ENCODE results near the gene PTPRN2.

The PTPRN2 gene

GRCh38 chr7:158070222-158070920 lies 517.3 kb downstream of the PTPRN2 start:
- Histone ChIP-seq H3K27me3 (ENCODE audit: control insufficient read depth in 5 of 5, insufficient read depth in 4 of 5, low read length in 5 of 5) (peaks cover 0 to 9% (median 0%) of the 10 kb centered on the region in 5 donors), H3K4me1 (ENCODE audit: control insufficient read depth in 5 of 5, insufficient read depth in 5 of 5, low read length in 5 of 5) (peaks cover 0 to 5% (median 0%) of the 10 kb centered on the region in 5 donors), H3K36me3 (ENCODE audit: control insufficient read depth in 5 of 5, insufficient read depth in 5 of 5, low read length in 5 of 5) (no peaks in the 10 kb centered on the region), H3K4me3 (ENCODE audit: low read depth in 1 of 5, low read length in 5 of 5) (no peak overlapping the region), H3K9me3 (ENCODE audit: control insufficient read depth in 5 of 5, low read length in 5 of 5) (no peaks in the 10 kb centered on the region), H3K27ac (ENCODE audit: low read depth, low read length) (no peak overlapping the region), H3K9ac (ENCODE audit: low read length in 5 of 5) (no peak overlapping the region)

DNA sequence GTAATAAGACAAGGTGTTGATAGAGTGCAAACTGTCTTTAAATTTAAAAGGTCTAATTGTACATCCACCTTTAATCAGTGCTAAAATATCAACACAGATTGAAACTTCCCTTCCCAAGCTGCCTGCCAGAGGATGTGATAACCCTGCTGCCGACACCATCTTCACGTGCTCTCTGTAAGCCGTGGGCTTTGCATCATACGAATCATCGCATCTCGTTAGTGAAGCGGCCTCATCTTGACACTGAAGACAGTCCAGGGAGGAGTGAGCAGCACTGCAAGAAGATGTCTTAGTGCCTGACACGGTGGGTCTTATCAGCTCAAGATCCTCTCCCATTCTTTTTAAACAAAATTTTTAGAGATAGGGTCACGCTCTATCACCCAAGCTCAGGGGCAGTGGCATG lies 518.8 kb downstream of the PTPRN2 start:
- H3K36me3 ChIP-seq (ENCODE audit: control insufficient read depth in 5 of 5, insufficient read depth in 5 of 5, low read length in 5 of 5) = no peaks in the 10 kb centered on the region
- peaks cover 0 to 14% (median 0%) of the 10 kb centered on the region in 5 donors for H3K4me1 ChIP-seq (ENCODE audit: control insufficient read depth in 5 of 5, insufficient read depth in 5 of 5, low read length in 5 of 5)
- H3K9me3 ChIP-seq (ENCODE audit: control insufficient read depth in 5 of 5, low read length in 5 of 5) = no peaks in the 10 kb centered on the region
- no peak overlapping the region for H3K27ac ChIP-seq (ENCODE audit: low read depth, low read length)
- H3K9ac ChIP-seq (ENCODE audit: low read length in 5 of 5) = no peak overlapping the region
- H3K4me3 ChIP-seq (ENCODE audit: low read depth in 1 of 5, low read length in 5 of 5) = no peak overlapping the region
- peaks cover 0 to 8% (median 0%) of the 10 kb centered on the region in 5 donors for H3K27me3 ChIP-seq (ENCODE audit: control insufficient read depth in 5 of 5, insufficient read depth in 4 of 5, low read length in 5 of 5)

- Histone ChIP-seq H3K4me3 (ENCODE audit: low read depth in 1 of 5, low read length in 5 of 5) (no peak overlapping the region), H3K4me1 (ENCODE audit: control insufficient read depth in 5 of 5, insufficient read depth in 5 of 5, low read length in 5 of 5) (peaks cover 0 to 14% (median 0%) of the 10 kb centered on the region in 5 donors), H3K27ac (ENCODE audit: low read depth, low read length) (no peak overlapping the region), H3K9ac (ENCODE audit: low read length in 5 of 5) (no peak overlapping the region), H3K27me3 (ENCODE audit: control insufficient read depth in 5 of 5, insufficient read depth in 4 of 5, low read length in 5 of 5) (peaks cover 0 to 8% (median 0%) of the 10 kb centered on the region in 5 donors), H3K36me3 (ENCODE audit: control insufficient read depth in 5 of 5, insufficient read depth in 5 of 5, low read length in 5 of 5) (no peaks in the 10 kb centered on the region), H3K9me3 (ENCODE audit: control insufficient read depth in 5 of 5, low read length in 5 of 5) (no peaks in the 10 kb centered on the region)
Measured at GRCh38 chr7:158067931-158068482, 519.6 kb downstream of the PTPRN2 start.

DNA sequence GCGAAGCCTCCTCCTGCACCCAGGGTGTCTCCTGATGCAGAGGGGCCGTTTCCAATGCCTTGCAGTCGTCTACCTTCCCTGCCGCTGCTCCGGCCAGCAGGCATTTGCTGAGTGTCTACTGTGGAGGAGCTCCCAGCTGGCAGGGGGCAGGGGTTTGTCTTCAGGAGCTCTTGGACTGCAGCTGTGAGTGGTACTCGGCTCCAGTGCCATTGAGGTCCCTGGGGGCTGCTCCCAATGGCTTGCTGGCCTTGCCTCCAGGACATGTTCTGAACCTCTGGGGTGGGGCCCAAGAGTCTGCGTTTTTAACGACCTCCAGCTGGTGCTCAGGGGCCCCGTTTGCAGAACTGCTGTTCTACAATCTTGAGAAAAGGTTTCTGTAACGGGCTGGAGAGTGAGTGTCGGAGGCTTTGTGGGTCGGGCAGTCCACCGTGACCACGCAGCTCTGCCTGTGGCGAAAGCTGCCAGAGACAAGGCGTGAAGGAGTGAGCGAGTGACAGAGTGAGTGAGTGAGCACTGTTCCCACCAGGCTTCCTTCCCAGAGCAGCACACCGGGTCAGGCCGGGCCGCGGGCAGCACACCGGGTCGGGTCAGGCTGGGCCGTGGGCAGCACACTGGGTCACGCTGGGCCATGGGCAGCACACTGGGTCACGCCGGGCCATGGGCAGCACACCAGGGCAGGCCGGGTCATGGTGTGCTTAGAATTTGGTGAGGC lies 520.2 kb downstream of the PTPRN2 start:
- H3K27ac ChIP-seq (ENCODE audit: low read depth, low read length) = no peak overlapping the region
- no peaks in the 10 kb centered on the region for H3K9me3 ChIP-seq (ENCODE audit: control insufficient read depth in 5 of 5, low read length in 5 of 5)
- no peak overlapping the region for H3K4me3 ChIP-seq (ENCODE audit: low read depth in 1 of 5, low read length in 5 of 5)
- peaks cover 0 to 8% (median 0%) of the 10 kb centered on the region in 5 donors for H3K27me3 ChIP-seq (ENCODE audit: control insufficient read depth in 5 of 5, insufficient read depth in 4 of 5, low read length in 5 of 5)
- H3K9ac ChIP-seq (ENCODE audit: low read length in 5 of 5) = no peak overlapping the region
- H3K4me1 ChIP-seq (ENCODE audit: control insufficient read depth in 5 of 5, insufficient read depth in 5 of 5, low read length in 5 of 5) = peaks cover 0 to 14% (median 0%) of the 10 kb centered on the region in 5 donors
- no peaks in the 10 kb centered on the region for H3K36me3 ChIP-seq (ENCODE audit: control insufficient read depth in 5 of 5, insufficient read depth in 5 of 5, low read length in 5 of 5)

- H3K9me3 ChIP-seq (ENCODE audit: control insufficient read depth in 5 of 5, low read length in 5 of 5) = peaks cover 0 to 7% (median 0%) of the 10 kb centered on the region in 5 donors
- H3K27me3 ChIP-seq (ENCODE audit: control insufficient read depth in 5 of 5, insufficient read depth in 4 of 5, low read length in 5 of 5) = peaks cover 0 to 8% (median 0%) of the 10 kb centered on the region in 5 donors
- H3K27ac ChIP-seq (ENCODE audit: low read depth, low read length) = no peak overlapping the region
- H3K36me3 ChIP-seq (ENCODE audit: control insufficient read depth in 5 of 5, insufficient read depth in 5 of 5, low read length in 5 of 5) = no peaks in the 10 kb centered on the region
- H3K4me3 ChIP-seq (ENCODE audit: low read depth in 1 of 5, low read length in 5 of 5) = no peak overlapping the region
- H3K4me1 ChIP-seq (ENCODE audit: control insufficient read depth in 5 of 5, insufficient read depth in 5 of 5, low read length in 5 of 5) = peaks cover 0 to 14% (median 0%) of the 10 kb centered on the region in 5 donors
- no peak overlapping the region for H3K9ac ChIP-seq (ENCODE audit: low read length in 5 of 5)
Measured at GRCh38 chr7:158066085-158066484, 521.5 kb downstream of the PTPRN2 start.

DNA sequence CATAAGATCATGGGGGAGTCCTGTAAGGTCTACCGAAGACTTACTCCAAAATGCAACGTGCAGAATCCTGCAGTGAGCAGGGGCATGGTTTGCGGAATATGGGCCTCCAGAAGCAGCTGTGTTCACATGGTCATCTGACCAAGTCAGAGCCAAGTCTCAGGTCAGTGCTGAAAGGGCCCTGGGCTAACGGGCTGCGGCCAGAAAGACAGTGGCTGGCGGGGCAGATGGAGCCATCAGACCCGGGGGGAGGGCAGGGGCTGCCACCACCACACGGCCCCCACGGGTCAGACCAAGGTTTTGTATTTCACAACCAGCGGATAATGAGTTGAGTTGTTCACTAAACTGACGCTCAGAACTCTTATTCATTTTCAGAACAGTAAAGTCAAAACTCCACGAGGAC lies 522.3 kb downstream of the PTPRN2 start:
- Histone ChIP-seq H3K27me3 (ENCODE audit: control insufficient read depth in 5 of 5, insufficient read depth in 4 of 5, low read length in 5 of 5) (peaks cover 0 to 8% (median 0%) of the 10 kb centered on the region in 5 donors), H3K4me1 (ENCODE audit: control insufficient read depth in 5 of 5, insufficient read depth in 5 of 5, low read length in 5 of 5) (peaks cover 0 to 14% (median 0%) of the 10 kb centered on the region in 5 donors), H3K36me3 (ENCODE audit: control insufficient read depth in 5 of 5, insufficient read depth in 5 of 5, low read length in 5 of 5) (no peaks in the 10 kb centered on the region), H3K27ac (ENCODE audit: low read depth, low read length) (no peak overlapping the region), H3K9ac (ENCODE audit: low read length in 5 of 5) (no peak overlapping the region), H3K9me3 (ENCODE audit: control insufficient read depth in 5 of 5, low read length in 5 of 5) (peaks cover 0 to 8% (median 0%) of the 10 kb centered on the region in 5 donors), H3K4me3 (ENCODE audit: low read depth in 1 of 5, low read length in 5 of 5) (no peak overlapping the region)

GRCh38 chr7:158064631-158065030 lies 523.0 kb downstream of the PTPRN2 start:
- H3K4me1 ChIP-seq (ENCODE audit: control insufficient read depth in 5 of 5, insufficient read depth in 5 of 5, low read length in 5 of 5) = peaks cover 0 to 14% (median 0%) of the 10 kb centered on the region in 5 donors
- H3K9ac ChIP-seq (ENCODE audit: low read length in 5 of 5) = no peak overlapping the region
- no peak overlapping the region for H3K4me3 ChIP-seq (ENCODE audit: low read depth in 1 of 5, low read length in 5 of 5)
- no peaks in the 10 kb centered on the region for H3K36me3 ChIP-seq (ENCODE audit: control insufficient read depth in 5 of 5, insufficient read depth in 5 of 5, low read length in 5 of 5)
- H3K27me3 ChIP-seq (ENCODE audit: control insufficient read depth in 5 of 5, insufficient read depth in 4 of 5, low read length in 5 of 5) = peaks cover 0 to 8% (median 0%) of the 10 kb centered on the region in 5 donors
- H3K9me3 ChIP-seq (ENCODE audit: control insufficient read depth in 5 of 5, low read length in 5 of 5) = peaks cover 0 to 8% (median 0%) of the 10 kb centered on the region in 5 donors
- no peak overlapping the region for H3K27ac ChIP-seq (ENCODE audit: low read depth, low read length)

- Histone ChIP-seq H3K4me3 (ENCODE audit: low read depth in 1 of 5, low read length in 5 of 5) (no peak overlapping the region), H3K4me1 (ENCODE audit: control insufficient read depth in 5 of 5, insufficient read depth in 5 of 5, low read length in 5 of 5) (peaks cover 0 to 14% (median 0%) of the 10 kb centered on the region in 5 donors), H3K36me3 (ENCODE audit: control insufficient read depth in 5 of 5, insufficient read depth in 5 of 5, low read length in 5 of 5) (no peaks in the 10 kb centered on the region), H3K9ac (ENCODE audit: low read length in 5 of 5) (no peak overlapping the region), H3K27me3 (ENCODE audit: control insufficient read depth in 5 of 5, insufficient read depth in 4 of 5, low read length in 5 of 5) (peaks cover 0 to 8% (median 0%) of the 10 kb centered on the region in 5 donors), H3K9me3 (ENCODE audit: control insufficient read depth in 5 of 5, low read length in 5 of 5) (peaks cover 0 to 8% (median 0%) of the 10 kb centered on the region in 5 donors), H3K27ac (ENCODE audit: low read depth, low read length) (no peak overlapping the region)
Measured at GRCh38 chr7:158063850-158064610, 523.6 kb downstream of the PTPRN2 start.

DNA sequence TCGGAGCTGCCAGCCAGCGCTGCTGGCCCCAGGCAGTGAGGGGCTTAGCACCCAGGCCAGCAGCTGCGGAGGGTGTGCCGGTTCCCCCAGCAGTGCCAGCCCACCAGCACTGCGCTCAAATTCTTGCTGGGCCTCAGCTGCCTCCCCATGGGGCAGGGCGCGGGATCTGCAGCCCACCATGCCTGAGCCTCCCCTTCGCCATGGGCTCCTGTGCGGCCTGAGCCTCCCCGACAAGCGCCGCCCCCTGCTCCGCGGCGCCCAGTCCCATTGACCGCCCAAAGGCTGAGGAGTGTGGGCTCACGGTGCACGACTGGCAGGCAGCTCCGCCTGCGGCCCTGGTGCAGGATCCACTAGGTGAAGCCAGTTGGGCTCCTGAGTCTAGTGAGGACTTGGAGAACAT lies 525.0 kb downstream of the PTPRN2 start:
- Histone ChIP-seq H3K36me3 (ENCODE audit: control insufficient read depth in 5 of 5, insufficient read depth in 5 of 5, low read length in 5 of 5) (no peaks in the 10 kb centered on the region), H3K9me3 (ENCODE audit: control insufficient read depth in 5 of 5, low read length in 5 of 5) (peaks cover 0 to 8% (median 0%) of the 10 kb centered on the region in 5 donors), H3K27me3 (ENCODE audit: control insufficient read depth in 5 of 5, insufficient read depth in 4 of 5, low read length in 5 of 5) (peaks cover 0 to 8% (median 0%) of the 10 kb centered on the region in 5 donors), H3K9ac (ENCODE audit: low read length in 5 of 5) (no peak overlapping the region), H3K27ac (ENCODE audit: low read depth, low read length) (no peak overlapping the region), H3K4me1 (ENCODE audit: control insufficient read depth in 5 of 5, insufficient read depth in 5 of 5, low read length in 5 of 5) (peaks cover 0 to 14% (median 0%) of the 10 kb centered on the region in 5 donors), H3K4me3 (ENCODE audit: low read depth in 1 of 5, low read length in 5 of 5) (no peak overlapping the region)
